ENCODE results near the gene IQCB1. TPM values are rescaled to one million over a fixed set of nuclear protein-coding genes. Genes with fewer than 3 reads are reported as not detected.

The IQCB1 gene
- total RNA-seq, 2 donors from 2014 or later, result 10.8 to 12.5 TPM

- TF ChIP-seq CTCF (IDR thresholded peaks at IDR 0.05), result no peak
Observed at GRCh38 chr3:121839962-121840361, 5.1 kb upstream of the IQCB1 start.

DNA sequence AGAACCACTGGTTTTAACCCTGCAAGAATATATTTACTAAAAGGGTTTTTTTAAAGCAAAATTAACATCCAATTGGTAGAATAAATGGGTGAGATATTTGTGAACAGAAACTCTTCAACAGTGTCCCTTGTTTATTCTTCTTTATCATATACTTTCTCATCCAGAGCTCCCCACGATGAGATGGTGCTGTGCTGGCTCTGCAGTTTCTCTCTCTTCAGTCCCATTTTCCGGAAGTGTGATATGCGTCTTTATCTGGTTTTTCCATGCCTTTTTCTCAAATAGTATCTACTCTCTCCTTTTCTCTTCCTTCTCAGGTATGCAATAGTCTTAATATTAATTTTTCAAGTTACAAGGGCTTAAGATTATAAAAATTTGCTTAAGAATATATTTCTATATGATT lies 1.6 kb upstream of the IQCB1 start:
- no peak for TF ChIP-seq CTCF (IDR thresholded peaks at IDR 0.05)
- Histone ChIP-seq H3K9me3 (no peaks in the 10 kb centered on the region), H3K4me3 (no peak overlapping the region), H3K27ac (no peak overlapping the region), H3K27me3 (no peaks in the 10 kb centered on the region), H3K9ac (ENCODE audit: low read depth in 2 of 2, low read length in 2 of 2) (no peak overlapping the region), H3K36me3 (no peaks in the 10 kb centered on the region), H3K4me1 (peaks cover 6% of the 10 kb centered on the region)
- no peak for DNase-seq
- intact Hi-C loops (cut with DNase I), result no loop called here

More at GRCh38 chr3:121839962-121840361, 5.1 kb upstream of the IQCB1 start:
- Histone ChIP-seq H3K4me1 (no peaks in the 10 kb centered on the region), H3K9me3 (no peaks in the 10 kb centered on the region), H3K9ac (ENCODE audit: low read depth in 2 of 2, low read length in 2 of 2) (no peak overlapping the region), H3K4me3 (no peak overlapping the region), H3K27ac (no peak overlapping the region), H3K27me3 (no peaks in the 10 kb centered on the region), H3K36me3 (no peaks in the 10 kb centered on the region)
- intact Hi-C loops (cut with DNase I), result no loop called here
- DNase-seq, result no peak

- no peak for TF ChIP-seq CTCF (IDR thresholded peaks at IDR 0.05)
- Histone ChIP-seq H3K9me3 (no peaks in the 10 kb centered on the region), H3K9ac (ENCODE audit: low read depth in 2 of 2, low read length in 2 of 2) (no peak overlapping the region), H3K36me3 (no peaks in the 10 kb centered on the region), H3K27me3 (no peaks in the 10 kb centered on the region), H3K4me1 (peaks cover 6% of the 10 kb centered on the region), H3K4me3 (peak overlapping the region; percentile 66), H3K27ac (no peak overlapping the region)
- intact Hi-C loops (cut with DNase I), result no loop called here
- no peak for DNase-seq
Observed at GRCh38 chr3:121836064-121836463, 1.2 kb upstream of the IQCB1 start.

- Histone ChIP-seq H3K27ac (peak overlapping the region; percentile 78), H3K4me1 (peaks cover 6% of the 10 kb centered on the region), H3K27me3 (no peaks in the 10 kb centered on the region), H3K4me3 (peak overlapping the region; percentile 66), H3K9me3 (no peaks in the 10 kb centered on the region), H3K36me3 (no peaks in the 10 kb centered on the region), H3K9ac (ENCODE audit: low read depth in 2 of 2, low read length in 2 of 2) (peak overlapping the region; percentile 40 to 86)
- no peak for TF ChIP-seq CTCF (IDR thresholded peaks at IDR 0.05)
- intact Hi-C loops (cut with DNase I), result no loop called here
- DNase-seq, result no peak
Observed at GRCh38 chr3:121835465-121835801, 573 bp upstream of the IQCB1 start.

DNA sequence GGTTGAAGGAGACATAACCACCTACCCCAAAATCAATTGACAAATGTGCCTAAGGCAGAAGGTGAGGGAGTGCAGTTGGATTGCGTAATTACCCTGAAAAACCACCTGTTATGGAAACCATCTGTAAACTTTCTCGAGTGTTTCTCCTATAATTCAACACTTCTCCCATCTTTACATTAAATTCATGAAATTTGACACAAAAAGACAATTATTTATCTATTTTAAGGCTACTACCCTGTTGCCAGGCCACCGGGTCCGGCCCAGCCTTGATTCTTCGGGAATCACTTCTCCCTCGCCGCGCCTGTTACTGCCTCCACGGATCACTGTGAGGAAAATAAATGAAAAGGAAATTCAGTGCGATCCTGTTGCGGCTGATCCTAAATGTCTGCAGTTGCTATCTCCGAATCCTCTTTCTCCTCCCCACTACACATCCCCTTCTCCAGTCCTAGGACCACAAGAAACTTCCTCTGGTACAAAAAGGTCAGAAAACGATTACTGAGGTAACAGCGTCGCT lies 646 bp downstream of the IQCB1 start:
- Histone ChIP-seq H3K4me3 (peak overlapping the region; percentile 66), H3K9me3 (no peaks in the 10 kb centered on the region), H3K27me3 (no peaks in the 10 kb centered on the region), H3K9ac (ENCODE audit: low read depth in 2 of 2, low read length in 2 of 2) (peak overlapping the region; percentile 52 to 86), H3K36me3 (no peaks in the 10 kb centered on the region), H3K4me1 (peaks cover 6% of the 10 kb centered on the region), H3K27ac (peak overlapping the region; percentile 78)
- intact Hi-C loops (cut with DNase I), result no loop called here
- DNase-seq, result peak; percentile 30
- TF ChIP-seq CTCF (IDR thresholded peaks at IDR 0.05), result no peak
